ENCODE results near the gene MYL5. TPM values are rescaled to one million over a fixed set of nuclear protein-coding genes. Genes with fewer than 3 reads are reported as not detected.
"Not testable (repeated sequence)": the region's sequence is repeated elsewhere in the genome, so short reads cannot be mapped to it uniquely, and the experiment has no call there.

MYL5 gene
- total RNA-seq, 1 donor from 2014 or later: 16.5 TPM

DNA sequence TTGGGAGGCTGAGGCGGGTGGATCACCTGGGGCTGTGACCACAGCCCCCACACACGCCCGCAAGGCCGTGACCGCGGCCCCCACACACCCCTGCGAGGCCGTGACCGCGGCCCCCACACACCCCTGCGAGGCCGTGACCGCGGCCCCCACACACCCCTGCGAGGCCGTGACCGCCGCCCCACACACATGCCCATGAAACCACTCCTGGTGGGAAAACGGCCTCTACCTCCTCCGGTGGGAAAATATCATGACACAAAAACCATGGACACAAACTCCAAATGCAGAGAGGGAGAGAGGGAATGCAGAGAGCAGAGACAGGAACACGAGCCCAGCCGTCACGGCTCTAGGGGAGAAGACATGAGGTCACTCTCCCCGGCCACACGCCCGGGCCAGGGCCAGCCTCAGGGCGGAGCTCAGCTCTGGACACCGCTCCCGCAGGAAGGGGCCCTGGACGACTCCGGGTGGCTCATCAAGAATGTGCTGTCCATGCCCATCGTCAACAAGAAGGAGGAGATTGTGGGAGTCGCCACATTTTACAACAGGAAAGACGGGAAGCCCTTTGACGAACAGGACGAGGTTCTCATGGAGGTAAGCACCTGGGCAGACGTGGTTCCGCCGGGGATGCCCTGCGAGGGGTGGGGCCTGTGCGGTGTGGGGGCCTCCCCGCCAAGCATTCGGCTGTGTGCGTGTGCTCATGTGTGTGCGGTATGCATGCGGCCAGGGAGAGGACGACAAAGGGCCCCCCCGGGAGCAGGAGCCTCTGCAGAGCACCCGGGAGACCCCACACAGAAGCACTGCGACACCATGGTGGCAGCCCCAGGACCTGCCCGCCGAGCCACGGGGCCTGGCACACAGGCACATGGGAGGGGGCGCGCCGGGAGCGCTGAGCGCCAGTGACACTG is 17.7 kb upstream of the MYL5 start:
- DNase-seq (ENCODE audit: low spot score): no peak

DNA sequence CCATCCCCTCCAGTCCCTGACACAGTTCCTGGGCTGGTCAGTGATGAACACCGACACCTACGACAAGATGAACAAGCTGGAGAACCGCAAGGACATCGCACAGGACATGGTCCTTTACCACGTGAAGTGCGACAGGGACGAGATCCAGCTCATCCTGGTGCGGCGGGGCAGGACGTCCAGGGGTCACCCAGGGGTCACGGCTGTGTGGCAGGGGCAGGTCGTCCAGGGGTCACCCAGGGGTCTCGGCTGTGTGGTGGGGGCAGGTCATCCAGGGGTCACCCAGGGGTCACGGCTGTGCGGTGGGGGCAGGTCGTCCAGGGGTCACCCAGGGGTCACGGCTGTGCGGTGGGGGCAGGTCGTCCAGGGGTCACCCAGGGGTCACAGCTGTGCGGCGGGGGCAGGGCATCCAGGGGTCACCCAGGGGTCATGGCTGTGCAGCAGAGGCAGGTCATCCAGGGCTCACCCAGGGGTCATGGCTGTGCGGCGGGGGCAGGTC is 17.0 kb upstream of the MYL5 start:
- no peak for DNase-seq (ENCODE audit: low spot score)

DNA sequence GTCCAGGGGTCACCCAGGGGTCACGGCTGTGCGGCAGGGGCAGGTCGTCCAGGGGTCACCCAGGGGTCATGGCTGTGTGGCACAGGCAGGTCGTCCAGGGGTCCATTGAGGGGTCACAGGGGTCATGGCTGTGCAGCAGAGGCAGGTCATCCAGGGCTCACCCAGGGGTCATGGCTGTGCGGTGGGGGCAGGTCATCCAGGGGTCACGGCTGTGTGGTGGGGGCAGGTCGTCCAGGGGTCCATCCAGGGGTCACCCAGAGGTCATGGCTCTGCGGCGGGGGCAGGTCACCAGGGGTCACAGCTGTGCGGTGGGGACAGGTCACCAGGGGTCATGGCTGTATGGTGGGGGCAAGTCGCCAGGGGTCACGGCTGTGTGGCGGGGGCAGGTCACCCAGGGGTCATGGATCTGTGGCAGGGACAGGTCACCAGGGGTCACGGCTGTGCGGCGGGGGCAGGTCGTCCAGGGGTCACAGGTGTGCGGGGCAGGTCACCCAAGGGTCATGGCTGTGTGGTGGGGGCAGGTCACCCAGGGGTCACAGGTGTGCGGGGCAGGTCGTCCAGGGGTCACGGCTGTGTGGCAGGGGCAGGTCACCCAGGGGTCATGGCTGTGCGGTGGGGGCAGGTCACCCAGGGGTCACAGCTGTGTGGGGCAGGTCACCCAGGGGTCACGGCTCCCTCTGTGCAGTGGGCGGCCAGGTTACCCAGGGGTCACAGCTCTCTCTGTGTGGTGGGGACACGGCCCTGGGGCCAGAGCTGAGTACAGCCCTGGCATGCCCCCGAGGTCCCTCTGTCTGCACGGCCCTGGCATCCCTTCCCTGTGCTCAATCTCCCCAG is 16.3 kb upstream of the MYL5 start:
- no peak for DNase-seq (ENCODE audit: low spot score)

GRCh38 chr4:658681-659667 is 15.4 kb upstream of the MYL5 start:
- DNase-seq (ENCODE audit: low spot score): no peak

DNA sequence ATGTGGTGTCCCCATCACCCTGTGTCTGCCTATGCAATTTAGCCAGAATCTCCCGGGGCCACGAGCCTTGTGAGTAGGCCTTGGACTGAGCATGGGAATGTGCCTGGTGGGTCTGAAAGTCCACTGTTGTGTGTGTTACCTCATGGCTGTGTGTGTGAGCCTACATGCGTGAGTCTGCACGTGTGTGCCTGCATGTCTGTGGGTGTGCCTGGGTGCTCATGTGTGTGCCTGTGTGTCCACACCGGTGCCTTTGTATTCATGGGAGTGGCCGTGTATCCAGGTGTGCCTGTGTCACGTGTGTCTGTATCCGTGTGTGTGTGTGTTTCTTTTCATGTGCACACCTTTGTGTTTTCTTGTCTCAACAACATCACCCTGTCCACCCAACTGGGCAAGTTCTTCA is 14.5 kb upstream of the MYL5 start:
- DNase-seq (ENCODE audit: low spot score): no peak

- DNase-seq (ENCODE audit: low spot score): no peak
Observed at GRCh38 chr4:660401-660800, 13.9 kb upstream of the MYL5 start.

- DNase-seq (ENCODE audit: low spot score): no peak
Observed at GRCh38 chr4:661231-661630, 13.1 kb upstream of the MYL5 start.

DNA sequence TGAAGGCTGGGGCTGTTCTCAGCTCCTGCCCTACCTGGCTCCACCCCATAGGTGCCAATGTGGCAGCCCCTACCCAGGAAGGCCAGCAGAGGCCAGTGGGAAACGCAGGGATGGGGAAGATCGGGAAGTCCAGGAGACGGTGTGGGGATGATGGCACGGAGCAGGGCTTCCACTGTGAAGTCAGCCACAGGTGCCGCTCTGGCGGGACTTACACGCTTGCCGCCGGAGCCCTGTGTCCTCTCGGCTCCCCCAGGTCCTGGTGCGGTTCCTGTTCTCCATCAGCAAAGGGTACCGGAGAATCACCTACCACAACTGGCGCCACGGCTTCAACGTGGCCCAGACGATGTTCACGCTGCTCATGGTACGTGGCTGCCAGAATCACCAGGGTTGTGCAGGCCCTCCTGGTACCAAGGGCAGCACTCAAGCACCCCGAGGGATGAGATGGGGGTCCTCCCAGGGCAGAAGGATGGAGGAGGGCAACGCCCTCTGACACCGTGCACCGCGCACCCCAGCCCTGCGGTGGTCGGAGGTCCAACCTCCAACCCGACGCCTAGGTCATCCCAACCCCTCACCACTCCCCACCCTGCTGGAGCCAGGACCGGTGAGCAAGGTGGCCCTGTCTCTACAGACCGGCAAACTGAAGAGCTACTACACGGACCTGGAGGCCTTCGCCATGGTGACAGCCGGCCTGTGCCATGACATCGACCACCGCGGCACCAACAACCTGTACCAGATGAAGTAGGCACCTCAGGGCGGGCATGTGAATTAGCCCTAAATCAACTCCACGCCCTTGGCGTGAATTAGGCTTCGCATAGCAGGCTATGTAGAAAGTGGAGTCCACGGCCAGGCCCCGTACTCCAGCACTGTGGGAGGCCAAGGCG is 12.2 kb upstream of the MYL5 start:
- no peak for DNase-seq (ENCODE audit: low spot score)

- DNase-seq (ENCODE audit: low spot score): no peak
Observed at GRCh38 chr4:663046-663437, 11.3 kb upstream of the MYL5 start.

- DNase-seq (ENCODE audit: low spot score): no peak
Observed at GRCh38 chr4:663438-664428, 10.6 kb upstream of the MYL5 start.

DNA sequence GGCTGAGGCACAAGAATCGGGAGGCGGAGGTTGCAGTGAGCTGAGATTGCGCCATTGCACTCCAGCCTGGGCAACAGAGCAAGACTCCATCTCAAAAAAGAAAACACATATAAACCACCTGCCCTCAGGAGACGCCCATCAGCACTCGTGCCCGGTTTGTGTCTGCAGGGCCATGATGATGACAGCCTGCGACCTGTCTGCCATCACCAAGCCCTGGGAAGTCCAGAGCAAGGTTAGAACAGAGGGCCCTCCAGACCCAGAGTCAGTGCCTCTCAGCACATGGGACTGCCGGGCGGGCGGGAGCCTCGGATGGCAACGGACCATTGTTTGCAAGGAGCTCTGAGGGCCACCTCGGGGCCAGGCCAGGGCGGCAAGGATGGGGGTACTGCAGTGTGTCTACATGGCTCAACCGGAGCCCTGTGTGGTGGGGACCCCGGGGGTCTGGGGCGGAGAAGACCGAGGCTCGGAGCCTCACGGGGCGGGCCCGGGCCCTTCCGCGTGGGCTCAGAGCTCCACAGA is 9.6 kb upstream of the MYL5 start:
- no peak for DNase-seq (ENCODE audit: low spot score)

- no peak for DNase-seq (ENCODE audit: low spot score)
Observed at GRCh38 chr4:665381-665750, 9.0 kb upstream of the MYL5 start.

GRCh38 chr4:665751-666435 is 8.4 kb upstream of the MYL5 start:
- DNase-seq (ENCODE audit: low spot score): no peak

- no peak for DNase-seq (ENCODE audit: low spot score)
Observed at GRCh38 chr4:666436-666810, 7.9 kb upstream of the MYL5 start.

- no peak for DNase-seq (ENCODE audit: low spot score)
Observed at GRCh38 chr4:666822-667544, 7.4 kb upstream of the MYL5 start.

DNA sequence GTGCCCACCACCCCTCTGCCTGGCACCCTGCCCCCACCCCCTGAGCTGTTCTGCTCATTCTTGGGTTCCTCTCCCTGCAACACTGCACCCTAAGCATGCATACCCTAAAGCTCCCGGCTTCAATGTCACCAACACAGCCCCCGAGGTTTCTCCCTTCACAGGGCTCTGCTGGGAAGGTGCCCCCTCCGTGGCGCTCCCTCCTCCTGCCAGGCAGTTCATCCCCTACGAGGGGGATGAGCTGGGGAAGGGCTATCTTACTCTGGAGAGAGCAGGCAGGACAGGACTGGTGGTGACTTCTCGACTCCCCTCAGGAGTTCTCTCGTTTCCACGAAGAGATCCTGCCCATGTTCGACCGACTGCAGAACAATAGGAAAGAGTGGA is 6.8 kb upstream of the MYL5 start:
- DNase-seq (ENCODE audit: low spot score): no peak

DNA sequence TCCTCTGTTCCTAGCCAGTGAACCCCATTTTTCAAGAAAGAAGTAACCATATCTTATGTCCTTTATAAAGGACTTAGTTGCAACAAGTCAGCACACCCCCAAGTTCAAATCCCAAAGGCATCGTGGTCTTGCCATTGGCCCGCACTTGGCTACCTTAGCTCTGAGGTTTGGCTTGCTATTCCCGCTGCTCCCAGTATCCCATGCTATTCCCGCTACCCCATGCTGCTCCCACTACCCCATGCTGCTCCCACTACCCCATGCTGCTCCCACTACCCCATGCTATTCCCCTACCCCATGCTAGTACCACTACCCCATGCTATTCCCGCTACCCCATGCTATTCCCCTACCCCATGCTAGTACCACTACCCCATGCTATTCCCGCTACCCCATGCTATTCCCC is 6.1 kb upstream of the MYL5 start:
- DNase-seq (ENCODE audit: low spot score): not testable (repeated sequence)
